Astrocyte (in vitro differentiated cells and primary cell): ENCODE data around the gene MAGI1.

Experiments
- CTCF ChIP-seq: IDR thresholded peaks from 2 replicates; pipeline ENCODE4 v1.5.1; 2011; ENCODE audit warnings: low read depth, mild to moderate bottlenecking, inconsistent platforms, low read length, moderate library complexity; ENCODE audit not compliant: insufficient read depth
- EZH2 ChIP-seq: IDR thresholded peaks from 2 replicates; pipeline ENCODE4 v1.6.1; 2012; ENCODE audit warnings: mild to moderate bottlenecking, low read length, inconsistent platforms; ENCODE audit not compliant: insufficient read depth

- TF ChIP-seq CTCF (no peak), EZH2 (no peak)
Measured at GRCh38 chr3:65401359-65402305, 637.1 kb downstream of the MAGI1 start.
